Adrenal gland (tissue), 5 donors: ENCODE measurements around the gene NNAT.

Experiments used
- CTCF ChIP-seq, 6 experiments: fragments of 450-650 bp in 4 of 6; fragments of 200-600 bp in 2 of 6; sonication (generic) in 1 of 6; IDR thresholded peaks; 1 replicate in 5 of 6; 2 replicates in 1 of 6; pipeline versions ENCODE4 v1.5.1 to v1.8.0; 2016 to 2021; ENCODE audit warnings: antibody characterized with exemption in 6 of 6, mild to moderate bottlenecking in 2 of 6, moderate library complexity in 1 of 6
- POLR2A ChIP-seq, 2 donors: fragments of 450-650 bp; IDR thresholded peaks; one replicate each; pipeline ENCODE4 v1.6.1; 2017; ENCODE audit warnings: antibody characterized with exemption in 2 of 2, mild to moderate bottlenecking in 2 of 2, moderate library complexity in 1 of 2
- donor health status: DM: no; HTN: no; CAD: no.

- TF ChIP-seq POLR2A (IDR thresholded peaks at IDR 0.05) (no peak), CTCF (IDR thresholded peaks at IDR 0.05) (no peak)
These were observed 4.0 kb downstream of the NNAT start for GRCh38 chr20:37524859-37525708.
